CD4-positive, alpha-beta T cell (primary cell): Measurements from ENCODE around the gene GTF2A2. TPM values are rescaled to one million over a fixed set of nuclear protein-coding genes. Genes with fewer than 3 reads are reported as not detected.

ENCODE experiments used
- ATAC-seq: fragments of 200-7000 bp; cut with Tn5 transposase; one replicate; pipeline ENCODE4 v1.10.0; 2022; ENCODE audit warnings: mild to moderate bottlenecking; ENCODE audit not compliant: poor library complexity
- CTCF ChIA-PET: fragments of 350-600 bp; sonication (Branson Sonifier 250); formaldehyde crosslinking; loops from one replicate; lab custom pipeline; 2021; ENCODE audit warnings: antibody characterized with exemption, inconsistent platforms; lab: Charles Lee
- POLR2A ChIA-PET: fragments of 350-600 bp; sonication (Branson Sonifier 250); formaldehyde crosslinking; loops from one replicate; lab custom pipeline; 2021; ENCODE audit warnings: antibody characterized with exemption, inconsistent platforms; lab: Charles Lee
- DNase-seq, 14 experiments: peaks; one replicate each; pipeline ENCODE4 v3.0.0-alpha.2; 2013 to 2020; ENCODE audit warnings: mixed read lengths in 2 of 14
- H3K27ac ChIP-seq, 2 donors: one replicate each; pipeline versions ENCODE4 v1.5.1 to v1.7.0; 2013; ENCODE audit warnings: low read length in 2 of 2, low read depth in 1 of 2, mild to moderate bottlenecking in 1 of 2
- H3K27me3 ChIP-seq, 2 experiments: 1 replicate in 1 of 2; 2 replicates in 1 of 2; pipeline versions ENCODE4 v1.6.1 to v1.7.0; 2013; ENCODE audit warnings: low read length in 2 of 2, control low read depth in 1 of 2, mild to moderate bottlenecking in 1 of 2, moderate library complexity in 1 of 2; ENCODE audit not compliant: insufficient read depth in 2 of 2, control insufficient read depth in 1 of 2
- H3K36me3 ChIP-seq: one replicate; pipeline ENCODE4 v1.6.1; 2013; ENCODE audit warnings: low read length, control low read depth; ENCODE audit not compliant: insufficient read depth
- H3K4me1 ChIP-seq: one replicate; pipeline ENCODE4 v1.6.1; 2013; ENCODE audit warnings: low read length, control low read depth; ENCODE audit not compliant: insufficient read depth
- H3K4me3 ChIP-seq: one replicate; pipeline ENCODE4 v1.5.1; 2013; ENCODE audit warnings: mild to moderate bottlenecking, low read length, moderate library complexity
- H3K9me3 ChIP-seq, 2 experiments: 1 replicate in 1 of 2; 2 replicates in 1 of 2; pipeline versions ENCODE4 v1.6.1 to v1.7.0; 2013; ENCODE audit warnings: low read length in 2 of 2, mild to moderate bottlenecking in 2 of 2, control low read depth in 1 of 2, moderate library complexity in 1 of 2; ENCODE audit not compliant: control insufficient read depth in 1 of 2, insufficient read depth in 1 of 2
- H3K27ac Mint-ChIP-seq: one replicate; pipeline ENCODE4 v1.8.0; 2020; ENCODE audit warnings: mixed read lengths
- H3K27me3 Mint-ChIP-seq: one replicate; pipeline ENCODE4 v1.8.0; 2021; ENCODE audit warnings: mixed read lengths
- H3K36me3 Mint-ChIP-seq: one replicate; pipeline ENCODE4 v1.8.0; 2021; ENCODE audit warnings: low read depth, mixed read lengths
- H3K4me1 Mint-ChIP-seq: one replicate; pipeline ENCODE4 v1.8.0; 2021; ENCODE audit warnings: low read depth, mixed read lengths
- H3K4me3 Mint-ChIP-seq: one replicate; pipeline ENCODE4 v1.8.0; 2020; ENCODE audit warnings: mild to moderate bottlenecking, mixed read lengths
- H3K9me3 Mint-ChIP-seq: one replicate; pipeline ENCODE4 v1.8.0; 2020; ENCODE audit warnings: mixed read lengths
- CTCF ChIP-seq: fragments of 200-600 bp; IDR thresholded peaks from one replicate; pipeline ENCODE4 v1.8.0; 2022; ENCODE audit warnings: antibody characterized with exemption, mild to moderate bottlenecking
- intact Hi-C, 2 experiments: fragments of 100-400 bp; cut with DNase I in 1 of 2; cut with micrococcal nuclease in 1 of 2; formaldehyde crosslinking; loops; one replicate each; pipeline versions ENCODE4 v1.15.1 to v1.9.0; 2023 to 2025; cut with DNase I, micrococcal nuclease
- total RNA-seq, 174 experiments: library from RNA in 2 of 174; stranded (reverse) in 2 of 174; gene quantifications; one replicate each; pipeline ENCODE4 v1.2.3 and lab custom pipeline; 2021 to 2026

GTF2A2 gene
- total RNA-seq, 2 experiments from 2014 or later = 40.3 to 44.6 TPM

- no peaks in the 10 kb centered on the region for H3K36me3 Mint-ChIP-seq
- TF ChIP-seq CTCF = no peak
- Histone ChIP-seq H3K27me3 (no peaks in the 10 kb centered on the region), H3K36me3 (no peaks in the 10 kb centered on the region), H3K9me3 (no peaks in the 10 kb centered on the region), H3K4me1 (peaks cover 4% of the 10 kb centered on the region), H3K27ac (no peak overlapping the region), H3K4me3 (no peak overlapping the region)
- DNase-seq (no peak), ATAC-seq (no peak)
- H3K27ac Mint-ChIP-seq = no peak overlapping the region
- peaks cover 9% of the 10 kb centered on the region for H3K4me1 Mint-ChIP-seq
- POLR2A ChIA-PET = no interaction called here
- CTCF ChIA-PET = no interaction called here
- H3K4me3 Mint-ChIP-seq = no peak overlapping the region
- H3K27me3 Mint-ChIP-seq = peaks cover 10% of the 10 kb centered on the region
- intact Hi-C loops = no loop called here
- H3K9me3 Mint-ChIP-seq = no peaks in the 10 kb centered on the region
Observed at GRCh38 chr15:59591356-59591755, 66.0 kb downstream of the GTF2A2 start.

GRCh38 chr15:59590027-59590426 is 67.3 kb downstream of the GTF2A2 start:
- H3K4me1 Mint-ChIP-seq = peaks cover 9% of the 10 kb centered on the region
- ChIA-PET CTCF (no interaction called here), POLR2A (no interaction called here)
- no peaks in the 10 kb centered on the region for H3K9me3 Mint-ChIP-seq
- H3K36me3 Mint-ChIP-seq = no peaks in the 10 kb centered on the region
- DNase-seq = no peak
- peaks cover 4% of the 10 kb centered on the region for H3K4me1 ChIP-seq
- no peak for ATAC-seq
- TF ChIP-seq CTCF = no peak
- peaks cover 10% of the 10 kb centered on the region for H3K27me3 Mint-ChIP-seq
- H3K9me3 ChIP-seq = no peaks in the 10 kb centered on the region
- no peak overlapping the region for H3K4me3 Mint-ChIP-seq
- H3K36me3 ChIP-seq = no peaks in the 10 kb centered on the region
- H3K27ac Mint-ChIP-seq = no peak overlapping the region
- H3K4me3 ChIP-seq = no peak overlapping the region
- no peaks in the 10 kb centered on the region for H3K27me3 ChIP-seq
- intact Hi-C loops = no loop called here
- H3K27ac ChIP-seq = no peak overlapping the region

Other genes starting within 250 kb of the GTF2A2 start
- not detected for gene FAM81A, start 219.3 kb downstream of the GTF2A2 start, total RNA-seq
- gene GCNT3, start 45.7 kb downstream of the GTF2A2 start, total RNA-seq = not detected
- gene BNIP2, start 31.8 kb upstream of the GTF2A2 start, total RNA-seq = 100 to 1,000 TPM; 109 TPM